Measurements from ENCODE around the gene BTG4. TPM values are rescaled to one million over a fixed set of nuclear protein-coding genes. Genes with fewer than 3 reads are reported as not detected.

BTG4 gene
- total and polyA plus RNA-seq, 9 of the 15 experiments (the other 6 are each of a cell fraction or from before 2014, with no cell fraction given): not detected

GRCh38 chr11:111465400-111465799 lies 46.8 kb downstream of the BTG4 start:
- no peaks in the 10 kb centered on the region; the same call in 1 of the 2 replicates for H4K20me1 ChIP-seq (replicated peaks; ENCODE audit: control insufficient read depth, insufficient read depth, low read length)
- no peak overlapping the region for H3K4me3 ChIP-seq
- no peaks in the 10 kb centered on the region for H3K79me2 ChIP-seq (ENCODE audit: control insufficient read depth, insufficient read depth, low read length)
- ChIA-PET CTCF (ENCODE audit: low intra/inter-chr PET ratio) (no interaction called here), POLR2A (interaction anchor here (0.6 kb wide), 1 partner anchor 987 kb away, joined by 3 read pairs; no protein-coding TSS in a partner anchor)
- H3K9ac ChIP-seq (ENCODE audit: insufficient read depth in 1 of 2, low read depth in 2 of 2, low read length in 2 of 2): no peak overlapping the region
- H3K9me1 ChIP-seq (ENCODE audit: control insufficient read depth, insufficient read depth, low read length): no peaks in the 10 kb centered on the region
- no peak overlapping the region for H3K27ac ChIP-seq (ENCODE audit: extremely low read depth, low read depth, low read length)
- no peaks in the 10 kb centered on the region for H3K4me1 ChIP-seq (replicated peaks in 1 of 2; ENCODE audit: control insufficient read depth in 2 of 2, insufficient read depth in 2 of 2, low read length in 2 of 2)
- no TSS peak for BruUV-seq (replicated peaks)
- ATAC-seq (no peak), DNase-seq (ENCODE audit: extremely low read depth in 1 of 4, low spot score in 3 of 4) (no peak), FAIRE-seq (no peak)
- intact Hi-C loops (cut with micrococcal nuclease): no loop called here
- no peak for TF ChIP-seq ZNF146 (CRISPR knock-in tag; IDR thresholded peaks at IDR 0.05; ENCODE audit: unreplicated experiment)
- no peak for TF ChIP-seq FOXP1 (CRISPR knock-in tag; IDR thresholded peaks at IDR 0.05)
- no peak for TF ChIP-seq GTF3C2 (IDR thresholded peaks at IDR 0.05; ENCODE audit: borderline replicate concordance, extremely low read depth, insufficient read length)
- TF ChIP-seq, protein P1, sequence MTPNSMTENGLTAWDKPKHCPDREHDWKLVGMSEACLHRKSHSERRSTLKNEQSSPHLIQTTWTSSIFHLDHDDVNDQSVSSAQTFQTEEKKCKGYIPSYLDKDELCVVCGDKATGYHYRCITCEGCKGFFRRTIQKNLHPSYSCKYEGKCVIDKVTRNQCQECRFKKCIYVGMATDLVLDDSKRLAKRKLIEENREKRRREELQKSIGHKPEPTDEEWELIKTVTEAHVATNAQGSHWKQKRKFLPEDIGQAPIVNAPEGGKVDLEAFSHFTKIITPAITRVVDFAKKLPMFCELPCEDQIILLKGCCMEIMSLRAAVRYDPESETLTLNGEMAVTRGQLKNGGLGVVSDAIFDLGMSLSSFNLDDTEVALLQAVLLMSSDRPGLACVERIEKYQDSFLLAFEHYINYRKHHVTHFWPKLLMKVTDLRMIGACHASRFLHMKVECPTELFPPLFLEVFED (CRISPR knock-in tag; conservative IDR thresholded peaks at IDR 0.05): no peak
- no peak for TF ChIP-seq RFX5 (IDR thresholded peaks at IDR 0.05; ENCODE audit: low read depth, low read length)
- TF ChIP-seq MITF (IDR thresholded peaks at IDR 0.05): no peak
- 0% methylated on average over 1 of the region's 1 CpG for WGBS (ENCODE audit: insufficient coverage, low coverage, missing lambda C conversion rate)
- H2AFZ ChIP-seq (ENCODE audit: low read depth, low read length): no peak overlapping the region
- H3K4me2 ChIP-seq (ENCODE audit: insufficient read depth, low read length): no peak overlapping the region
- H3K9me3 ChIP-seq (replicated peaks; ENCODE audit: control insufficient read depth, insufficient read depth, low read depth, low read length): no peaks in the 10 kb centered on the region
- H3K36me3 ChIP-seq (ENCODE audit: control insufficient read depth, insufficient read depth, low read length): no peaks in the 10 kb centered on the region
- in situ Hi-C loops (cut with MboI): no loop called here
- peaks cover 0 to 15% of the 10 kb centered on the region in 2 experiments; a peak in 2 of 5 replicates for H3K27me3 ChIP-seq (ENCODE audit: control insufficient read depth in 2 of 2, insufficient read depth in 2 of 2, low read length in 2 of 2)

Data from K562 (cell line).